ENCODE measurements around the gene SERPIND1.

- TF ChIP-seq POLR2A (IDR thresholded peaks at IDR 0.05) (no peak), CTCF (IDR thresholded peaks at IDR 0.05) (no peak), EP300 (IDR thresholded peaks at IDR 0.05) (no peak)
Observed at GRCh38 chr22:20818471-20818870, 44.6 kb downstream of the SERPIND1 start.
